Fibroblast of skin of scalp (primary cell): Measurements from ENCODE around the gene CLNK.

Source experiments
- DNase-seq: peaks from one replicate; pipeline ENCODE4 v3.0.0-alpha.2; 2013

The CLNK gene

DNA sequence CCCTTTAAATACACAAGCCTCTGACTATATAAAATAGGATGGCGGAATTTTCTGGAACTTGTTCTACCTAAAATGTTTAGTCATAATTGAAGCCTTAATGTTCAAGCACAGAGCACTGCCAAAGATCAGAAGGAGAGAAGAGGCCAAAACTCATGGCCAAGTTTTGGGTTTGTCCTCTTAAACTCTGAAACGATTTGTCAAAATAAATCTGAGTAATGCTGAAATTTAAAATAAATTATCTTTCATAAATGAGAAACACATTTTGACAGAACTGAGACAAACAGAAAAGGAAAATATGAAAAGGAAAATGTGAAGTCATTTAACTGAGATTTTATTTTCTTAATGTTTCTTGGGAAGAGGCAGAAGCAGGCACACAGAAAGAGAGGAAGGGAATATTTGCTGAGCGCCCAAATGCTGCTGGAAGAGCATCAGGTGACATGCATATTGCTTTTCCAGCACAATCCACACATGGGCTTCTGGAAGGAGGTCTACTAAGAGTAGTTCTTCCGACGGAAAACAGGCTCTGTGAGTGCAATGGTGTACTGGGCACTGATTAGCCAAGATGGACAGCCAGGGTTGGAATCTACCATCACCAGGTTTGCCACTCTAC lies 179.9 kb downstream of the CLNK start:
- no peak for DNase-seq

GRCh38 chr4:10502717-10503116 lies 181.9 kb downstream of the CLNK start:
- DNase-seq: no peak

GRCh38 chr4:10500776-10501175 lies 183.8 kb downstream of the CLNK start:
- DNase-seq: no peak

- DNase-seq: no peak
Measured at GRCh38 chr4:10496200-10496599, 188.4 kb downstream of the CLNK start.

GRCh38 chr4:10495651-10496050 lies 188.9 kb downstream of the CLNK start:
- no peak for DNase-seq

GRCh38 chr4:10492464-10492863 lies 192.1 kb downstream of the CLNK start:
- no peak for DNase-seq

GRCh38 chr4:10491401-10491800 lies 193.2 kb downstream of the CLNK start:
- DNase-seq: no peak

DNA sequence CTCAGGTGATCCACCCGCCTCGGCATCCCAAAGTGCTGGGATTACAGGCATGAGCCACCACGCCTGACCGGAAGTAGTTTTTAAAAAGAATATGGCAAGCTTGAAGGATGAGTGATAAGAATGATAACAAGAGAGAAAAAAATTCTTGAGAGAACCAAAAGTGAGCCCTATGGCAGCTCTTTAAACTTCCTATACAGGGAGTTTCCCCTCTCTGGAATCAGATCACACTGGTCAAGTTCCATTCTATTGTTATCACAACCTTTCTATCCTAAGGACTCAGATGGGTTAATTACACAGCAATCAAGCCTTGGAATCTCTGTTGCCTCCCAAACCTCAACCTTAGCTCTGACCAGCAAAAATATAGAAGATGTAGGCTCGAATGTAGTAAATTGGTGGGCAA lies 193.6 kb downstream of the CLNK start:
- DNase-seq: no peak

GRCh38 chr4:10482913-10483312 lies 201.7 kb downstream of the CLNK start:
- no peak for DNase-seq

DNA sequence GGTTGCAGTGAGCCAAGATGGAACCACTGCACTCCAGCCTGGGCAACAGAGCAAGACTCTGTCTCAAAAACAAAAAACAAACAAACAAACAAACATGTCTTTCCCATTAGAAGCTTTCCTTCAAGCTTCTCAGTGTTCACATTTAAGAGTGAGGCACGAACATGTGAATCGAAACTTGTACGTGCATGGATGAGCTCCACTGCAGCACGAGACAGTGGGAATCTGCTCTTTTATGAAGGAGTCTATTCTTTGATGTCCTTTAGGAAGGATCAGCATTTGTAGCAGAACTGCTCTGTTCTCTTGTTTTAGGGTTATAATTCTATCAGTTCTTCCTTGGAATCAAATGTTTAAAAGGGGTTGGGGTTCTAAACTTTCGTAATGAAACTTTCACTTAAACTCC lies 204.0 kb downstream of the CLNK start:
- DNase-seq: no peak

GRCh38 chr4:10478621-10479020 lies 205.9 kb downstream of the CLNK start:
- DNase-seq: no peak

- no peak for DNase-seq
Measured at GRCh38 chr4:10470505-10470904, 214.1 kb downstream of the CLNK start.

- peak; percentile 31 for DNase-seq
Measured at GRCh38 chr4:10466161-10466560, 218.4 kb downstream of the CLNK start.

DNA sequence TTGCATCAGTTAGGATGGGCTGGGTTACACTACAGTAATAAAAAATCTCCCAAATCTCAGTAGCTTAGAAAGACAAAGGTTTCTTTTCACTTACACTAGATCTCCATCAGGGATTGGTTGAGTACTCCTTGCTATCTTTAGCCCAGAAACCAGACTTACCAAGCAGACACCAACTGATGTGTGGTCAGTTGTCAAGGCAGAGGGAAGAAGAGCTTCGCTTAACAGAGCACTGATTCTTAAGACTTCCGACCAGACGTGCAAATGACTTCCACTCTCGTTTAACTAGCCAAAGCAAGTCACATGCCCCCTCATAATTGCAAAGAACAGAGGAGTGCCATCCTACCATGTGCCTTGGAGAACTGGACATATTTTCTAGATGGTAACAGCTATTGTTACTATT lies 221.7 kb downstream of the CLNK start:
- no peak for DNase-seq

DNA sequence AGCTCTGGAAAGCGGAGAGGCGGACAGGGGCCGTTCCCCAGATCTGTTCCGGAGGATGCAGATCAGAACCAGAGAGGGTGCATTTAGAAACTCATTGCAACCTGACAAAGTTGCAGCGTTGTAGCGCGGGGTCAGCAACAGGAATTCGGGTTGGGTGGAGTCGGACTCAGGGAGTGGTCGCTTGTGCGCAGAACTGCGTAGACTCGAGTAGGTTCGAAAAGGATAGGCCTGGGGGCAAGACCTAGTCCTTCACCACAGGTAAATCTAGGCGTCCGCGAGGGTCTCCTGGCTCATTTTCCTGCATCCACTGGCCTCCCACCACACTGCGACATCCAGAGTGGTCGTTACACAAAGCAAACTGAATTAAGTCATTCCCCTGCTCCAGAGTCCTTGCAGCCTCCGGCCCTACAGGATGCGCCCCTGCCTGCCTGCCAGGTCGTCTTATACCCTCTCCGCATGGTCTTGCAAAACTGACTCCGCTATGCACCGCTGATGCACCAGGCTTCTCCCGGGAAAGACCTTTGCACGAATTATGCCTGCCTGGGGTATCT lies 222.6 kb downstream of the CLNK start:
- no peak for DNase-seq

DNA sequence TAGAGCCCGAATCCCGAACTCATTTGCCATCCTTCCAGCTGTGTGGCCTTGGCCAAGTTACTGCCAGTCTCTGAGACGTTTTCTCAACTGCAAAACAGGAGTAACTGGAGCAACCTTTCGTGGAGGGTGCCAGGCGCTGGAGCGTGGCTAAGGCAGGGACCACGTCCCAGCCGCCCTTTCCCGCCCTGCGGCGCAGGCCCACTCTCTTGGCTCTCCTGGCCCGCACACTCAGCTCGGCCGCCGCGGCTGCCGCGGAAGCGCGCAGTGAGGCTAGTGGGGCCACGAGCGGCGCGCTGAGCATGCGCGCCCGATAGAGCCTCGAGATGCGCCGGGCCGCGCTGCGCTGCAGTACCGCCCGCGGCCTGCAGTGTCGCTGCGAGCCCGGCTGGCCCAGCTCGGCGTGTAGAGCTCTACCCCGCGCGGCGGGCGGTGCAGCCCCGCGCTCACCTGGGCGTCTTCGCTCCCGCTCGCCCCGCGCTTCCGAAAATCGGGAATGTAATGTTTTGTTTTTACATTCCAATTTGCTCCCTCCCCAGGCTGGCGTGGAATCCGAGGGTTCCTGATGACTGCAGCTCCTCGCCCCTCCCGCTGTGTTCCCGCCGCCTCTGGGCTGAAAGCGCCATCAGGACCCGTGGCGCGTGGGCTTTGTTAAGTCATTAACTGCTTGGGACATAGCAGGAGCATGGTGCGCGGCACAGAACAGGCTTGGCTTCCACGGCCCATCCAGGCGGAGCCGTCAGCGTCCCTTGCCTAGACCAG lies 223.3 kb downstream of the CLNK start:
- peak; percentile 71 for DNase-seq

GRCh38 chr4:10460313-10461047 lies 224.1 kb downstream of the CLNK start:
- no peak for DNase-seq

DNA sequence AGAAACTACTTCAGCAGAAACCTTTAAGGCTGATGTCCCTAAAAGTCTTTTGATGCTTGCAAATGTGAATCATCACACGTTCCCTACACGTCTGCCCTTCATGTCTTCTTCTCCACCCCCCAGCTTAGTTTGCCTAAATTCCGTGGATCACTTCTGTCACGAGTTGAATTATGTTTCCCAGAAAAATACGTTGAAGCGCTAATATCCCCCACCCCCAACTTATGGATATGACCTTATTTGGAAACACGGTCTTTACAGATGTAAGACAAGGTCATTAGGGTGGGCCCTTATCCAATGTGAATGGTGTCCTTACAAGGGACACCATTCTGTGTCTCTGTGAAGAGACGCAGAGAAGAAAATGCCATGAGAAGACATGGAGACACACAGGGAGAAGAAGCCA lies 225.3 kb downstream of the CLNK start:
- no peak for DNase-seq

DNA sequence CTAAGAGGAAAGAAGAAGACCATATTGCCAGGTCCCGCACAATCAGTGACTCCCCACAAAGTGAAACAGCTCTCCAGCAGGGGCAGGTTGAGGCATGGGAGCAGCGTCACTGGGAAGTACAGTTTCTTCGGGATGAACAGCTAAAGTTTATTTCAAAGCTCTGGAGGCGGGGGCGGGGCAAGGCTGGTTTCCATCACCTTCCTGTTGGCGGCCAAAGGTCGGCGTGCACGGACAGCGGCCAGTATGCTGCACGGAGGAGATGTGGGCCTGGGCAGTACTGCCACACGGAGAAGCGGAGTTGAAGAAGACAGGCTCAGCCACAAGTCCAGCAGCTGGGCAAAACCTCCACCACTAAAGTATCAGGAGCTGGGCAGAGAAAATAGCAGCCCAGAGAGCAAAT lies 226.4 kb downstream of the CLNK start:
- no peak for DNase-seq

DNA sequence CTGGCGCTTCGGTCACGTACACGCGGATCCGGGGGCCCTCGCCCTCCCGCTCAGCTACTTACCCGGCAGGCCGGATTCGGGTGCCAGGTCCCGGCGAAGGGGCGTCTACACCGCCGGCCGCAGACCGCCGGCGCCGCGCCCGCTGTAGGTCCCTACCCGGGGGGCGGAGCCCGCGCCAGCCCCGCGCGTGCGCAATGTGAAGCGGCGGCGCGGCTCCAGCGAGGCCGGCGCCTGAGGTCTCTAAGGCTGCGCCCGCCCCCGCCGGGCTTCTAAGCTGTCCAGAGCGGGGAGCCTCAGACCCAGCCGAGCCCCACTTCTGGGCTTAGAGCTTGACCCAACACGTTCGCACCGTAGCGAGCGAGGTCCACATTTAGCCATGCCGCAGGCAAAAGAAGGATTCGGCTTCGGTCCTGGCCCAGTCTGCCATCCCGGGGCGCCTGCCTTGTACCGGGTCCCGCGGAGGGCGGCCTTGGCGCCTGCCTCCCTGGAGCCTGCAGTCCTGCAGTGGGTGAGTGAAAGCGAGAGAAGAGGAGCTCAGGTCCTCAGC lies 227.2 kb downstream of the CLNK start, which contains the start of gene ZNF518B:
Gene ZNF518B (minus strand): TSS at position 172 of the 547 bp plus-strand sequence. CDS start 11,098 bp downstream, outside the sequence.
- DNase-seq: peak; percentile 79

GRCh38 chr4:10456595-10457254 lies 227.8 kb downstream of the CLNK start:
- peak; percentile 73 for DNase-seq

DNA sequence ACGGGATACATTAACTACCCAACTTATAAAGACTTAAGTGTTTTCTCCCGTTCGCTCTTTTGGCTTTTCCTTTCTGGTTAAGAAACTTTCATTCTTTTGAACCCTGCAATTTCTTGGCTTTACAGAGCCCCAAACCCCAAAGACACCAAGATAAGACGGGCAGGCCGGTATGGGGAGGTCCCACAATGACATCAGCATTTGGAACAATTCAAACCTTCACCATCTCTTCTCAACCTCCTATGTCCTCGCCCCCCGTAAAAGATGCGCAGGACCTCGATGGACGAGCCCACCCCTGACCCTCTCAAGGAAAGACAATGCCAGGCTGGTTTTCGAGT lies 228.3 kb downstream of the CLNK start:
- no peak for DNase-seq

GRCh38 chr4:10455133-10455532 lies 229.4 kb downstream of the CLNK start:
- no peak for DNase-seq
